Measurements from ENCODE around the gene ACOX2. TPM values are rescaled to one million over a fixed set of nuclear protein-coding genes. Genes with fewer than 3 reads are reported as not detected.

ACOX2 gene
- total RNA-seq, 1 experiment from 2014 or later: 3.5 TPM

GRCh38 chr3:58531555-58531954 lies 5.4 kb downstream of the ACOX2 start:
- H3K36me3 ChIP-seq (ENCODE audit: low read depth): no peaks in the 10 kb centered on the region
- H3K4me2 ChIP-seq: no peak overlapping the region
- no peak overlapping the region for H2AFZ ChIP-seq
- no peaks in the 10 kb centered on the region for H3K79me2 ChIP-seq (ENCODE audit: low read depth)
- no peak for DNase-seq
- intact Hi-C loops (cut with micrococcal nuclease; ENCODE audit: unreplicated experiment): loop anchor here (5.0 kb wide), 1 partner anchor 224 kb away; the partner anchor contains the start of genes HTD2 and RPP14
- ChIA-PET CTCF (no interaction called here), POLR2A (ENCODE audit: unreplicated experiment) (no interaction called here)
- peaks cover 12% of the 10 kb centered on the region for H3K4me1 ChIP-seq (replicated peaks; ENCODE audit: insufficient read depth)
- no peaks in the 10 kb centered on the region for H3K27me3 ChIP-seq (ENCODE audit: insufficient read depth, low read depth)
- H3F3A ChIP-seq (ENCODE audit: insufficient read depth, low read depth): no peaks in the 10 kb centered on the region; the same call in 1 of the 2 replicates
- BruUV-seq (replicated peaks): no TSS peak
- no peak overlapping the region for H3K27ac ChIP-seq
- TF ChIP-seq EZH2 (IDR thresholded peaks at IDR 0.05; ENCODE audit: low read depth) (no peak), CTCF (conservative IDR thresholded peaks at IDR 0.05) (no peak)
- no peaks in the 10 kb centered on the region for H3K9me2 ChIP-seq (ENCODE audit: insufficient read depth)
- no peak overlapping the region for H3K4me3 ChIP-seq
- H3K9me3 ChIP-seq (ENCODE audit: insufficient read depth, low read depth): no peaks in the 10 kb centered on the region
- no peaks in the 10 kb centered on the region for H4K20me1 ChIP-seq (ENCODE audit: insufficient read depth)

- H3K4me3 ChIP-seq: no peak overlapping the region
- intact Hi-C loops (cut with micrococcal nuclease; ENCODE audit: unreplicated experiment): loop anchor here (5.0 kb wide), 1 partner anchor 223 kb away; the partner anchor contains the start of genes HTD2 and RPP14
- H3K9me3 ChIP-seq (ENCODE audit: insufficient read depth, low read depth): no peaks in the 10 kb centered on the region
- H3K4me1 ChIP-seq (replicated peaks; ENCODE audit: insufficient read depth): peaks cover 23% of the 10 kb centered on the region
- no peaks in the 10 kb centered on the region for H3K27me3 ChIP-seq (ENCODE audit: insufficient read depth, low read depth)
- H4K20me1 ChIP-seq (ENCODE audit: insufficient read depth): no peaks in the 10 kb centered on the region
- peaks cover 6% of the 10 kb centered on the region; the same call in 1 of the 2 replicates for H3F3A ChIP-seq (ENCODE audit: insufficient read depth, low read depth)
- H2AFZ ChIP-seq: no peak overlapping the region
- POLR2A ChIA-PET (ENCODE audit: unreplicated experiment): no interaction called here
- H3K27ac ChIP-seq: no peak overlapping the region
- CTCF ChIA-PET: interaction anchor here (0.6 kb wide), 1 partner anchor 33 kb away, joined by 12 read pairs; no protein-coding TSS in a partner anchor
- no peaks in the 10 kb centered on the region for H3K36me3 ChIP-seq (ENCODE audit: low read depth)
- H3K4me2 ChIP-seq: no peak overlapping the region
- no peaks in the 10 kb centered on the region for H3K9me2 ChIP-seq (ENCODE audit: insufficient read depth)
- no TSS peak for BruUV-seq (replicated peaks)
- TF ChIP-seq EZH2 (IDR thresholded peaks at IDR 0.05; ENCODE audit: low read depth): no peak
- TF ChIP-seq CTCF (conservative IDR thresholded peaks at IDR 0.05): no peak
- H3K79me2 ChIP-seq (ENCODE audit: low read depth): no peaks in the 10 kb centered on the region
- DNase-seq: no peak
Observed at GRCh38 chr3:58530354-58530865, 6.6 kb downstream of the ACOX2 start.

GRCh38 chr3:58529516-58530353 lies 7.3 kb downstream of the ACOX2 start:
- intact Hi-C loops (cut with micrococcal nuclease; ENCODE audit: unreplicated experiment): loop anchor here (5.0 kb wide), 1 partner anchor 222 kb away; the partner anchor contains the start of genes HTD2 and RPP14
- CTCF ChIA-PET: no interaction called here
- no peak overlapping the region for H2AFZ ChIP-seq
- H3K4me3 ChIP-seq: no peak overlapping the region
- no peaks in the 10 kb centered on the region for H4K20me1 ChIP-seq (ENCODE audit: insufficient read depth)
- H3K36me3 ChIP-seq (ENCODE audit: low read depth): no peaks in the 10 kb centered on the region
- no peaks in the 10 kb centered on the region for H3K27me3 ChIP-seq (ENCODE audit: insufficient read depth, low read depth)
- no peak overlapping the region for H3K4me2 ChIP-seq
- H3K9me3 ChIP-seq (ENCODE audit: insufficient read depth, low read depth): no peaks in the 10 kb centered on the region
- POLR2A ChIA-PET (ENCODE audit: unreplicated experiment): no interaction called here
- no peak overlapping the region for H3K27ac ChIP-seq
- no peaks in the 10 kb centered on the region for H3K79me2 ChIP-seq (ENCODE audit: low read depth)
- peaks cover 6% of the 10 kb centered on the region; the same call in 1 of the 2 replicates for H3F3A ChIP-seq (ENCODE audit: insufficient read depth, low read depth)
- DNase-seq: no peak
- BruUV-seq (replicated peaks): no TSS peak
- TF ChIP-seq CTCF (conservative IDR thresholded peaks at IDR 0.05) (no peak), EZH2 (IDR thresholded peaks at IDR 0.05; ENCODE audit: low read depth) (no peak)
- H3K4me1 ChIP-seq (replicated peaks; ENCODE audit: insufficient read depth): peaks cover 25% of the 10 kb centered on the region
- H3K9me2 ChIP-seq (ENCODE audit: insufficient read depth): no peaks in the 10 kb centered on the region
